Activated CD8-positive, alpha-beta memory T cell treated with anti-CD3 and anti-CD28 coated beads for 36 hours (primary cell): ENCODE data around the gene KIZ. TPM values are rescaled to one million over a fixed set of nuclear protein-coding genes. Genes with fewer than 3 reads are reported as not detected.

Source experiments
- CTCF ChIA-PET: fragments of 350-600 bp; sonication (Branson Sonifier 250); formaldehyde crosslinking; loops from one replicate; lab custom pipeline; 2021; ENCODE audit warnings: antibody characterized with exemption; lab: Charles Lee
- POLR2A ChIA-PET: fragments of 350-600 bp; sonication (Branson Sonifier 250); formaldehyde crosslinking; loops from one replicate; lab custom pipeline; 2021; ENCODE audit warnings: antibody characterized with exemption; lab: Charles Lee
- total RNA-seq, 2 experiments: library from RNA; stranded (reverse); gene quantifications; one replicate each; pipeline ENCODE4 v1.2.3, GENCODE V29; 2021

The KIZ gene
- total RNA-seq, 2 experiments from 2014 or later = 9.2 to 10.1 TPM

DNA sequence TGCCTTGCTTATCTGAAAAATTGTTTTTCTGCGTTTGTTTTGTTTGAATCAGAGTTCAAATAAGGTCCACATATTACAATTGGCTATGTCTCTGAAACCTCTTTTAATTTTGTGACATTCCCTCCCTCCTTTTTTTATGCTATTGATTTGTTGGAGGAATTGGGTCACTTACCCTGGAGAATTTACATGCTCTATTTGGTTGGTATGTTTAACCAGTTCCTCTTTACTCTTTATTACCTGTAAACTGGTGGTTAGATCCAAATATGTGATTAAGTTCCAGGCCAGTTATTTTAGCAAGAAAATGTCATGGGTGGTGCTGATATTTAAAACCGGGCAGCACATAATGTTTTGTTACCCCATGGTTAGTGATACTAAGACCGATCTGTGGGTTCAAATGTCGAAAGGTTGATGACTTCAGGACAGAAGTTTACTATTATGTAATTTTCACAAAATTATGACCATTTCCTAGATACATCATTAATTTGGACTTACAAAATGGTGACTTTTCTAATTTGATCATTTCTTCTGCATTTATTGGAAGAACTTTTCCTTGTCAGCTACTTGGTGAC is 77.3 kb downstream of the KIZ start:
- POLR2A ChIA-PET = no interaction called here
- CTCF ChIA-PET = no interaction called here

DNA sequence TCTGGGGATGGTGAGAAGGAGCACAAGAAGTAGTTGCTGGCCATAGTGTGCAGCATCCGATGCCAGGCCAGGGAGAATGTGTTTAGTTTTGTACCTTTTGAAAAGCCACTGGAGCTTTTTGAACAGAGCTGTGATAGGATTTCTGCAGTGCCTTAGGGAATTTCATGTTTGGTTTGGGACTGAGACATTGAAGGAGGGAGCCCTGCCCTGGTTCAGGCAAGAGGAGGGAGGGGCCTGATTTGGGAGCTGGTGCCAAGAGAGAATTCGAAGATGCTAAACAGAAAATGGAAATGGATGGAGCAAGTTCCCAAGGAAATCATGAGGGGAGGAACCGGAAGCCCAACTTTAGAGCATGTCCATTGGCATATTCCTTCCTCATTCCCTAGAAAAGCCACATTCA is 80.7 kb downstream of the KIZ start:
- CTCF ChIA-PET = no interaction called here
- POLR2A ChIA-PET = no interaction called here

DNA sequence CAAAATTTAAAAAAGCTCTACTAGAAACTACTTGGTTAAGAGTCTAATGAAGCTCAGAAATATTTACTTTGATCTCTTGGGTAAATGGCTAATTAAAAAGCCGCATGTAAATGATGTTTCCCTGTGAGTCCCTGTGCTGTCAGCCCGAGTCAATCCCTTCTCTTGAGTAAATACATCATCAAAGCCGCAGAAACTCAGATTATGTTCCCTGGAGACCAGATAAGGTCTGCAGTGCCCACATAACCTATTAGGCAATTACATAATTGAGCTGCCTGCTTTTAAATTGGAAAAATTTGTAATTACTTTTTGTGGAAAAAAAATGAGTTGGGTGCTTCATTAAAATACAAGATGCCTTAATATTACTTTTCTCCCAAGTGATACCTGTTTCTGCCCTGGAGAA is 83.1 kb downstream of the KIZ start:
- CTCF ChIA-PET = interaction anchor here (0.6 kb wide), 1 partner anchor 42 kb away, joined by 5 read pairs; no protein-coding TSS in a partner anchor
- POLR2A ChIA-PET = no interaction called here

DNA sequence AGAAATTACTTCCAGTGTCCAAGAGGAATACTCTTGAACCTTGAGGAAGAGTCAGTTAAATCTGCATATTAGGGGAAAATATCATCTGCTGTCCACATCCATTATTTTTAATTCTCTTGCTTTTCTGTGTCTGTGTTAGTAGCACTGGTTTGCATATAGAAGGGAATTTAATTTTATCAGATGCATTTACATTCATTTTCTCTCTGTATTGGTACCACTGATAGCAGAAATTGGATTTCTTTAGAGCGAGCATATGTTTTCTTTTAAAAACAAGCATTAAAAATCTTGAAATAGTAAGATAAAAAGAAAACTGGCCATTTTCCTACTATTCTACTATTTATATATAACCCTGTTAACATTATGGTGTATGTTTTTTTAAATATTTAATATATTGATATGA is 83.8 kb downstream of the KIZ start:
- ChIA-PET CTCF (no interaction called here), POLR2A (no interaction called here)

DNA sequence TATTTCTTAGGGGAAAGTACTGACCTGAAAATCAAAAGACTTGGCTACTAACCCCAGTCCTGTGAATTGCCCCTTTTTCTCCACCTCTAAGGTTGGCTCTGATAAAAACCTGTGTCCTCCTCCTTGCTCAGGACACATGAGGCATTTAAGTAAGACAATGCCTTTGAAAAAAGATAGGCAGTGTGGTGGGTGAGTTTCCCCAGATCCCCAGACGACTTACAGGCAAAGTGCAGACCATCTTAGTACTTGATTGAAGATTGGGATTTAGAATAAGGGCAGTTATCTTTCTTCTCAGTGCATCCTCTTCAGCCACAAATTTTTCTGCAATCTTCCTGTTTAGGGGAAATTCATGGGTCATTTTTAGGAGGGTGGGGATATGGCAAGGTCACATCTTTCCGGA is 87.8 kb downstream of the KIZ start:
- ChIA-PET POLR2A (no interaction called here), CTCF (no interaction called here)

DNA sequence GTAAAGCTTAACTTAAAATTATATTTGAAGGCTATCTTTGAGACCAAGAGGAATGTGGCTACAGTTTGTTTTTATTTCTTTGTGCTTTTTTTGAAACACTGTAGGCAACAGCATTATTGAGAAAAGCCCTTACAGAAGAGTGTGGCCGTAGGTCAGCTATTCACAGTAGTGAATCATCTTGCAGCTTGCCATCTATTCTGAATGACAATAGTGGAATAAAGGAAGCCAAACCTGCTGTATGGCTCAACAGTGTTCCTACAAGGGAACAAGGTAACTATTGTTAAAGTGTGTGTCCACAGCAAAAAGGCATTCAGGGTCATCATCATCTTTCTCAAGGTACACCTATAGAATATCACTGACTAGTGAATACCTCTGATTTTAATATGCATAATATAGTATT is 88.5 kb downstream of the KIZ start:
- POLR2A ChIA-PET = no interaction called here
- CTCF ChIA-PET = no interaction called here

DNA sequence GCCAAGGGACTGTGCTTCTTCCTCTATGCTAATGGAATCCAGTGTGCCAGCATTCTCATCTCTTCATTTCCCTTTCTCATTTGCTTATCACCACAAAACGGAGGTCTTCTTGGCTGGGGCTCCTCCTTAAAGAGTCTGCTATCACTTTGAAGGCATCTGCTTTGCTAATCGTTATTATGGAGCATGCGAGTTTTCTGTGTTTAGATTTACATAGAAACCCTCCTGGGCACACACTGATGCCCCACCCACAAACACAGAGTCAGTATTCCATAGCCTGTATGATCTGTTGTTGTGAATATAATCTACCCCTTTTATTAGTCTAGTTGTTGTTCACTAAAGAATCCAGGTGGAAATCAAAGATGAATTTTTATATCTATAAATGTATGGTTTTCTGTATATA is 93.8 kb downstream of the KIZ start:
- CTCF ChIA-PET = no interaction called here
- POLR2A ChIA-PET = no interaction called here

GRCh38 chr20:21224217-21224616 is 98.3 kb downstream of the KIZ start:
- POLR2A ChIA-PET = no interaction called here
- CTCF ChIA-PET = interaction anchor here (1.0 kb wide), 1 partner anchor 10 kb away, joined by 3 read pairs; no protein-coding TSS in a partner anchor

- ChIA-PET POLR2A (no interaction called here), CTCF (interaction anchor here (0.6 to 1.2 kb wide), 2 partner anchors 106 to 280 kb away, joined by 3 read pairs; no protein-coding TSS in a partner anchor)
Observed at GRCh38 chr20:21225215-21225947, 99.5 kb downstream of the KIZ start.

DNA sequence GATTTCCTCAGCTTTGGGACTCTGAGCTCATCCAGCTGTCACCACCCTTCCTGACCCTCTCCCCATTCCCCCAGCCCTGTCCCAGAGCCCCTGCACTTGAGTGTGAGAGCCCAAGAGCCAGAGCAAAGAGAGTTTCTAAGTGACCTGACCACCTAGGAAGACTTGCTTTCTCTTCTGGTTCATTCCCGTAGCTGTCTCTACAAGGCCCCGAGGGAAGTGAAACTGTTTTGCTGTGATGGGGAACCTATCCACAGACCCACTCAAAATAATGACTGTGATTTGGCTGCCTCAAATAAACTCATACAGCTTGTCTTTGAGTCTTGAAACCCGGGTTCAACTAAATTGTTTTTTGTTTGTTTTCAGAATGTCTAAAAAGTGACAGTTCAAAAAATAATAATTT is 102.6 kb downstream of the KIZ start:
- ChIA-PET POLR2A (no interaction called here), CTCF (interaction anchor here (2.0 kb wide), 1 partner anchor 277 kb away, joined by 9 read pairs; no protein-coding TSS in a partner anchor)

GRCh38 chr20:21229163-21229562 is 103.3 kb downstream of the KIZ start:
- POLR2A ChIA-PET = no interaction called here

DNA sequence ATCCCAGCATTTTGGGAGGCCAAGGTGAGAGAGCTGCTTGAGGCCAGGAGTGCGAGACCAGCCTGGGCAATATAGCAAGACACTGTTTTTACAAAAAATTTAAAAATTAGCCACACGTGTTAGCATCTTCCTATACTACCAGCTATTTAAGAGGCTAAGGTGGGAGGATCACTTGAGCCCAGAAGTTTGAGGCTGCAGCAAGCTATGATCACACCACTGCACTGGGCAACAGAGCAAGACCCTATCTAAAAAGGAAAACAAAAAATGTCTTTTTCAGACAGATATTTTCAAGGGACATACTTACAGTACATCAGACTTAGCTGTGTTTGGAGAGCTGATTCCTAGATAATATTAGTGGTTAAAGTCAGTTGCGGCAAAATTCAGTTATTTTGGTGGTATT is 104.3 kb downstream of the KIZ start:
- ChIA-PET CTCF (interaction anchor here (0.7 to 2.0 kb wide), 2 partner anchors 45 to 275 kb away, joined by 3 to 9 read pairs; no protein-coding TSS in a partner anchor), POLR2A (no interaction called here)

More at GRCh38 chr20:21229163-21229562, 103.3 kb downstream of the KIZ start:
- CTCF ChIA-PET = interaction anchor here (2.0 kb wide), 1 partner anchor 276 kb away, joined by 9 read pairs; no protein-coding TSS in a partner anchor

DNA sequence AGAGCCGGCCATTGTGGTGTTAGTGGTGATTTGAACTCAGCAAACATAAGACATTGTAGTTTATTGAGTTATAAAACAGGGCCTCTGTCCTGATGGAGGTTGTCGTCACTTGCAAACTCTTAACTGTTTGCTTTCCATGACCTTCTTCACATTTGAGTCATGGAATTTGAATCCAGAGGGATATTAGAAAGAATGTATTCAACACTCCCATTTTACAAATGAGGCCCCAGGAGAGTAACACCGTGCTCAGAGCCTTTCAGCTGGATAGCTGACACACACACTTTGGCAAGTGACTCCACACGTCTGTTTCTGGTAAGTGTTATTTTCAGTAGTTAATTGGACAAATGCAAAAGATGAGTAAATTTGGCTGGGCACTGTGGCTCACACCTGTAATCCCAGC is 104.8 kb downstream of the KIZ start:
- CTCF ChIA-PET = no interaction called here
- POLR2A ChIA-PET = no interaction called here

DNA sequence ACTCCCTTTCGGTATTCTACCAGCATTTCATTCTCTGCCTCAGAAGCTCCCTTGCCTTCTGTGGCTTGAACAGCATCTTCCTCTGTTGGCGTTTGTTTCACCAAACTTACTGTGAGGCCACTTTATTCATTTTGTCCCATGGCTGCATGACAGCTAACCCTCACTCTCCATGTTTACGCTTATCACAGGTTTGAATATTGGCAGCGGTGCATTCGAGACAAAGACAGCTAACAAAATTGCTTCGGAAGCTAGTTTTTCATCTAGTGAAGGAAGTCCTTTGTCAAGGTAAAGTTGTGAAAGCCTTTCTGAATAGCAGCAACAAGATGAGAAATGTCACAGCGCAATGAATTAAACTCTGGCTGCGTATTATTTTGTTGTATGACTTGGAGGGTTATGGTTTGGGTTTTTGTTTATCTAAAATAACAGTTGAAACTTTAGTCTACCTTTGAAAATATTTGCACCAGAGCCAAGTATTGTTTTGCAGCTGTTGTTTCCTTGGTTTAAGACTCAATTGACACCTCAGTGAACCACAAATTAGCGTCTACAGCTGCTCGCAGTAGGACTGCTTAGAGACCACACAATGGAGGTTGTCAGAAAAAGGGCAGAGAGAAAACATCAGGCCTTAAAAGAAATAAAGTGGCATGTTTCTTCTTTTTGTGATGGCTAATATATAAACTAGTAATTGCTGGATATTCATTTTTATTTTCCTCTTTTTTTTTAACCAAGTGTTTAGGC is 106.8 kb downstream of the KIZ start:
- CTCF ChIA-PET = interaction anchor here (1.5 kb wide), 1 partner anchor 272 kb away, joined by 7 read pairs; no protein-coding TSS in a partner anchor
- POLR2A ChIA-PET = no interaction called here

- CTCF ChIA-PET = interaction anchor here (0.9 to 4.4 kb wide), 11 partner anchors 10 to 397 kb away, joined by 3 to 92 read pairs (median 7); no protein-coding TSS in a partner anchor
- POLR2A ChIA-PET = interaction anchor here (0.7 kb wide), 1 partner anchor 223 kb away, joined by 6 read pairs; no protein-coding TSS in a partner anchor
Observed at GRCh38 chr20:21234324-21234723, 108.4 kb downstream of the KIZ start.

DNA sequence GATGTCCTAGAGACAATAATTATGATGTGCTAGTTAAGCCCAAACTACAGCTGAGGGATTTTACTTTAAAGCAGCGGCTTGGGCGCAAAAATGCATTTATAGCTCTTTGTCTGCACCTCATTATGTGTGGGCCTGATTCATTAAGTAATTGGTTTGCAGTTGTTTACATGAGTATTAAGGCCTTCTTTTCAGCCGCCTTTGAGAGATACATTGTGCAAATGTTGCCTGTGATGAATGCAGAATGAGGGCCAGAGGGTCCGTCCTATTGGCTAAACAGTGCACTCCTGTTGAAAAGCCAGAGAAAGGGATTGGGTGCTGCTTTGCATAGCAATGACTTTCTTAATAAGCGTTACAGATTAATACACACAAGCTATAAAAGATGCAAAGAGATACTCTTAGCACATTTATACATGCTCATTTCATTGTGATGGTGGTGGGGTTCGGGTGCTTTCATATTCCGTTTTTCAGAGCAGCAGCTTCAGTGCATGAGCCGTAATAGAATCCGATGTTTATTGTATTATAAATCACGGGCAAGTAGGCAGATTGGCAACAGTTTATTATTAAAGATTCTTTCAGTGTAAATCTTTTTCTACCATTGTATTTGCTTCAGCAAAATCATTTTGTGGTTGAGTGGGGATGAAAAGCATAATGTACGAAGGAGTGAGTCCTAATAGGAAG is 109.1 kb downstream of the KIZ start:
- CTCF ChIA-PET = interaction anchor here (0.6 to 4.4 kb wide), 21 partner anchors 10 to 1576 kb away, joined by 3 to 92 read pairs (median 4); no protein-coding TSS in a partner anchor
- POLR2A ChIA-PET = interaction anchor here (0.7 kb wide), 1 partner anchor 224 kb away, joined by 6 read pairs; no protein-coding TSS in a partner anchor

GRCh38 chr20:21235484-21236445 is 109.9 kb downstream of the KIZ start:
- ChIA-PET CTCF (interaction anchor here (0.6 to 4.4 kb wide), 26 partner anchors 9 to 1170 kb away, joined by 3 to 92 read pairs (median 4); no protein-coding TSS in a partner anchor), POLR2A (no interaction called here)
